ENCODE measurements around the gene SLC22A12. TPM values are rescaled to one million over a fixed set of nuclear protein-coding genes. Genes with fewer than 3 reads are reported as not detected.

SLC22A12 gene
- total RNA-seq, 1 donor from 2014 or later = 2.4 TPM

DNA sequence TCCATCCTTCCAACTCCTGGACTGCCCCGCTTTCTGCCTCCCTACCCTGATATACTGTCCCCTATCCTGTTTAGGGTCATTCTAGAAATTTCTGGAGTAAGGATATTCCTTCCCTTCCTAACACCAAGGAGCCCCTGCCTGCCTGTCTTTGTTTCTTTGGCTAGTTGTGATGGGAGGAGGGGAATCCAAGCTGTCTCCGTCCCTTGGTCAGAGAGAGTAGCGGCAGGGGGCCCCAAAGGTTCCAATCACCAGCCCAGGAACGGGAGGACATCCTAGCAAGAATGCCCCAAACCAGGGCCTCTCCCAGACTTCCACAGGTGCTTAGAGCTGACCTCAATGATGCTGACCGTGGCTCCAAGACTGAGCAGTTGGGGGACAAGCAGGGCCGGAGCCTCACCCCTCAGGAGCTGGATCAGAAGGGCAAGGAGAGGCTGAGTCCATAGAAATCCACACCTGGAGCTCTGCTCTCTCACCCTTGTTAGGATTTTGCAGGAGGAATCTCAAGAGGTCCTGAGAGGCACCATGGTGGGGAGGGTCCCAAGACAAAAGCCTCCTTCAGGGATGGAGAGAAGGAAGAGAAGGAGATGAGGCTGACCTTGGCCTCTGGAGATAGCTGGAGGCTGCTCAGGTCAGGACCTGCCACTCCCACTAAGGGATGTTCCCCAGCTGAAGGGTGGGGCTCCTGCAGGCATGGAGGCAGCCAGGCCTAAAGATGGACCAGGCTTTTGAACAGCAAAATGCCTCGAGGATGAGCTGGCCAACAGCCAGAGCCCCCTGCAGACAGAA, 13.6 kb downstream of the SLC22A12 start:
- DNase-seq (ENCODE audit: low spot score) = no peak

GRCh38 chr11:64605244-64605560, 14.2 kb downstream of the SLC22A12 start:
- no peak for DNase-seq (ENCODE audit: low spot score)

DNA sequence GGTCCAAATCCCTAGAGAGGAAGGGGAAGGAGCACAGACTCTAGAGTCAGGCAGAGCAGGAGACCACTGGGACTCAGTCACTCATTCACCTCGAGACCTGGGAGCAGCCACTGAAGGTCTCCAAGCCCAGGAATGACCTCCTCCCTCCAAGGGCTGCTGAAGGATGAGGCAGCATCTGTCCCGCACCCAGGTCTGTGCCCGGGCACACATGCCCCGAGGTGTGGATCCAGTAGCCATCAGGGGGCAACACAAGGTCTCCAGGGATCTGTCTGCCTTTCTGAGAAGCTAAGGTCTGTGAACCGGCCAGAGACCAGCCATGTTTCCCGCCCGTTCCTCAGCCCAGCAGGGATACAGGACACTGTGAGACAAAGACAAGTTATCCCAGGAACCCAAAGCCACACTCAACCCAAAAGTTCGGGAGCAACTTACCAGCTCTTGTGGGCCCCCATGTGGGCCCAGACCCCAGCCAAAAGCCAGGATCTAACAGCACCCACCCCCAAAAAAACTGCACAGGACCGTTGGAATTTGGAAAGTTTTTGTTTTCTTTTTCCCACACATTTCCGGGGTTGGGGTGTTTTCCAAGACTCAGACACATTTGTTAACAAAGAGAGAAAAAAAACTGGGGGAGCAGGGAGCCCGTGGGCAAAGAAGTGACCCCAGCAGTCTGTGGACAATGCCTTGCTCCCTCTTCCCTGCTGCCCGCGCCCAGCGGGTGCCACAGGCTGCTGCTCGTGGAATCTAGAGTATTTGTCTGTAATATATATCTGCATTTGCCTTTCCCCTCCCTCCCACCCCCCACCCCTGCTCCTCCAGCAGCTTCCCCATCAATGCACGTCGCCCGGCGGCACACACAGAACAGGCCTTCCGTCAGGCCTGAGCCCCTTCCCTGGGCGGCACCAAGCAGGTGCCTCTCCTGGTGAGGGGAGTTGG, 14.9 kb downstream of the SLC22A12 start:
- no peak for DNase-seq (ENCODE audit: low spot score)

DNA sequence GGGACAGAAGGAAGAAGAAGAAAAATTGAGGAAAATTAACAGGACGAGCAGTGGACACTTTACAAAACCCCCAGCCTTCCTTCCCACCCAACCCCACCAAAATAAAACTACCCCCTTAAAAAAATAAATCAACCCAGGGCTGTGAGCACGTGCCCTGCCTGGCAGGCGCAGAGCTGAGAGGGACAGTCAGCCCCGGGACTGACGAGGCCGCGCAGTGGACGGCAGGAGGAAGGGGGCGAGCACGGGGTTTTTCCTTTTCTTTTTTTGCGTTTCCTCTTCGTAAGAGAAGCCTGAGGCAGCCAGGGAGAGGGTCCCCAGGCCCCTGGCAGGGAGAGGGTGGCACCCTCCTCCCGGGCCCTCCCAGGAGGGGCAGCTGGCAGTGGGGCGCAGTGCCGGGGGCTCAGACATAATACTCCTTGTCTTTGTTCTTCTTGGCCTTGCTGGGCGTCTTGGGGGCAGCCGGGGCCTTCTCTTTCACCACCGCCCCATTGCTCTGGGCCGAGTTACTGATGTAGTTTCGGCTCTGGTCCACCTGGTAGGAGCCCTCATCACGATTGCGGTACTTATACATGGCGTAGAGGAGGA, 15.9 kb downstream of the SLC22A12 start:
- no peak for DNase-seq (ENCODE audit: low spot score)

DNA sequence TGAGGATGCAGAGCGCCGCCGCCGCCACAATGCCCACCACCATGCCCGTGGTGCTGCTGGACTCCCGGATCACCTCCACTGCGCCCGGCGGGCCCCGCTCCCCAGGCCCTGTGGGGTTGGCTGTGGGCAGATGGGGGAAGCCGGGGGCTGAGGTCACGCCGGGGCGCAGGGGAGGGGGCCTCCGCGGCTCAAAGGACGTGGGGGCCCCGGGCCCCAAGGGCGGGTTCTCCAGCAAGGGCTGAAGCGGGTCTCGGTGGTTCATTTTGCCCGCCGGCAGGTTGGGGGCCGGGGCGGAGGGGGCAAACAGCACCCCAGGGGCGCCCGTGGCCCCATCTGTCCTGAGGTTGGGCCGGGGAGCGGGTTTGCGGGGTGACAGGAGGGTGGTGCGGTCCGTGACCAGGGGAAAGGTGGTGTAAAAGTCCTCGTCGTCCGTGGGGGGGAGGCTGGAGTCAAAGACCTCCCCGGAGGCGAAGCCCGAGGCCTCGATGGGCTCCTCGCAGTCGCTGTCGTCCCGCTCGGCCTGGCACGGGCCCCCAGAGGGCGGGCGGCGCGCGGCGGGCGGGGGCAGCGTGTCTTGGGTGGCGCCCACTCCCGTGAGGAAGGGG, 16.5 kb downstream of the SLC22A12 start:
- DNase-seq (ENCODE audit: low spot score) = no peak

DNA sequence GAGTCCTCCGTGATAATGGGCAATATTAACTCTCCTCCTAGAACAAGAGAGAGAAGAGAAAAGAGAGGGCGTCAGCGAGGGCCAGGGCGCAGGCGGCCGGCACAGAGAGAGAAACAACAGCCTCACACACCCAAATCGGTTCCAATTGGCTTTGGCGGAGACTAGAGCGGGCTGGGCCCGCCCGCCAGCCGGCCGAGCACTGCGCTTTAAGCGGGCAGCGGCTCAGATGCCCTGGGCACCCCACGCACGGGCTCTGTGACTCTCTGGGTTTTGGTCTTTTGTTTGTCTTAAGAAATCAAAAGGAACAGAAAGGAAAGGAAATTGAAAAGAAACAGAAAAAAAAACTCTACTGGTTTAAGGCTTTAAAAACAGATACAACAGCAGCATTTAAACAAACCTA, 17.0 kb downstream of the SLC22A12 start:
- DNase-seq (ENCODE audit: low spot score) = peak; percentile 37

DNA sequence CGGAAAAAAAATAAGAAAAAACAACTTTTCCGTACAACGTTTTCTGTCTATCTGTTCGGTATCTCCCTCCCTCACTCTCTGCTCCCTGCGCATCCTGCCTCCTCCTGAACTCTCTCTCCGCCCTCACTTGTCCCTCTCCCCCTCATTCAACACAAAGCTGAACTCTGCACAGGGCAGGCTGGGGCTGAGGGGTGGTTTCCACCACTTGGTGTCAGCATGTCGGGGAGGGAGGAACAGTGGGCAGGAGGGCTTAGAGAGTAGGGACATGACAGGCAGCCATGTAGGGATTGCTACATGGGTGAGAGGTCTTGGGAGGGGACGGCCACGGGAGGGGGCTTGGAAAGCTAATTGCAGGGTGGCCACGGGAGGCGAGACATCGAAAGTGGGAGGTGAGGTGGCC, 17.6 kb downstream of the SLC22A12 start:
- DNase-seq (ENCODE audit: low spot score) = no peak

GRCh38 chr11:64609436-64610047, 18.5 kb downstream of the SLC22A12 start:
- no peak for DNase-seq (ENCODE audit: low spot score)

DNA sequence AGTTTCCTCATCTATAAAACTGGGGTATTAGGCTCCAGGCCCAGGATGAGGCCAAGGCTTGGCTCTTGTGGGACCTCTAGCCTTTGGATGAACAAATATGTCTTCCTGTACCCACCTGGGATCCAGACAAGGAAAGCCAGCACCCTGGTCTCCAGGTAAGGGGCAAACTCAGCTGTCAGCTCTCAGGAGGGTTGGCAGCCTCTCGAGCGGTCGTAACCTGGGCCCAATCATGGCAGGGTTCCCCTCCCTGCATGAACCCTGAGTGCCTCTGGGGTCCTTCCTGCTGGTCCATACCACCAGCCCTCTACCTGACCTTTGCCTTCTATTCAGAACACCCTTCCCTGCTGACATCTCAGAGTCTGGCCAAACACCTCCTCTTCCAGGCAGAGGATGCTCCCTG, 19.6 kb downstream of the SLC22A12 start:
- DNase-seq (ENCODE audit: low spot score) = no peak

GRCh38 chr11:64611176-64611575, 20.2 kb downstream of the SLC22A12 start:
- no peak for DNase-seq (ENCODE audit: low spot score)

DNA sequence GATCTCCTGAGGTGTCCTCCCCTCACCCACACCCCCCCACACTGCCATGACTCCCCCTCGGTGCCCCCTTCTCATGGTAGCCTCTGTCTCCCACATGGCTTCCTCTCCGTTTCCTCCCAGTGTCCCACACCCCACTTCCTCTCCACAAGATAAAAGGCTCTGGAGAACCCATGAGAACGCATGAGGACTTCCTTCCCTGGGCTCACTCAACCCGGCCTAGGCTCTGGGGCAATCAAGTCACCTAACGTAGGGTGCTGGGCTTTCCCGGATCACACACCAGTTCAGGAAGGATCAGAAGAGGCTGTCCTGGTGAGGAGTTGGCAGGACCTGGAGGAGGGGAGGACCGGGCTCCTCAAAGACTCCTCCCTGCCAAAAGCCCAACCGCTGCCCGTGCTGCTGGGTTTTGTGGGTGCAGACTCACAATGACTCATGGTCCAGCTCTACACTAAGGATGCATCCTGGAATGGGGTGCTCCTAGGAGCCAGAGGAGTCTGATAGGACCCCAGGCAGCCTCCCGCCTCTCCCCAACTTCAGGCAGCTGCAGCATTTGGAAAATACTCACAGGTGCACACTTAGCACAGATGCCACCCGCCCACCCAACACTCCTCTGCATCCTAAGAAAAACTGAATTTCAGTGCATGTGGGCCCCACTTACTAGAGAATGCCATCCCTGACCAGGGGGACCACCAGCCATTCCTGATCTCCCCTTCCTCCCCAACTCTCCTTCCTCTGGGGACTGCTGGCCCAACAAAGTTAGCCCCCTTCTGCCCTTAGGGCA, 21.0 kb downstream of the SLC22A12 start:
- DNase-seq (ENCODE audit: low spot score) = no peak

GRCh38 chr11:64613648-64614047, 22.6 kb downstream of the SLC22A12 start:
- DNase-seq (ENCODE audit: low spot score) = no peak

GRCh38 chr11:64614917-64615316, 23.9 kb downstream of the SLC22A12 start:
- DNase-seq (ENCODE audit: low spot score) = no peak

DNA sequence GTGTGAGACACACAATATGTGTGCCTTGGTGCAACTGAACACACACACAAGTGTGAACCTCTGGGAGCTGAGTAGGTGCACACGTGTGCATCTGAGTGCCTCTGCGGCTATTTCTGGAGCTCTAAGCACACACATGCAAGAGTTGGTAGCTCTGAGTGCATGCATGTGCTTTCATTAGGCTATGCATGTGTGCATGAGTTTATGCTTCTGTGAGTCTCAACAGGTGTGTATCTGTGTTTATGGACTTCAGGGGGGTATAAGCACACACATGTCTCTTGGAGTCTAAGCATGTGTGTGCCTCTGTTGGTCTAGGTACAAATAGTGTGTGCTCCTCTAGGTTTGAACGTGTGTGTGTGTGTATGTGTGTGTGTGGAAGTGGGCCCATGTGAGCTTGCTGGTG, 25.8 kb downstream of the SLC22A12 start:
- DNase-seq (ENCODE audit: low spot score) = no peak

DNA sequence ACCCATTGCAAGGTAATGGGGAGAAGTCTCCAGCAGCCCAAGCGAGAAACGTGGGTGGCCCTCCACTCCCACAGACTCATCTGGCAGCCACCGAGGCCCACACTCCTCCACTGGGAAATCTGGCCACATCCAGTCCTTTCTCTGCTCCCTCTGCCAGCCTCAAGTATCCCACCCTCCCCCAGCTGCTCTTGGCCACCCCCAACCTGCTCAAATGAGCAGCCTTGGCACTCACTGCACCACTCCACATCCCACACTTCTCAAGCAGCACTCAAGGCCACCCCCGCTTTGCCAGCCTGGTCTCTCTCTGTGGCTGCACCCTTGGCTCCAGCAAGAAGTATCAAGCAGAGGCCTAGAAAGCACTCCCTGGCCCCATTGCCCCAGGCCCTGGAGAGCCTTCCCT, 28.2 kb downstream of the SLC22A12 start:
- DNase-seq (ENCODE audit: low spot score) = no peak

DNA sequence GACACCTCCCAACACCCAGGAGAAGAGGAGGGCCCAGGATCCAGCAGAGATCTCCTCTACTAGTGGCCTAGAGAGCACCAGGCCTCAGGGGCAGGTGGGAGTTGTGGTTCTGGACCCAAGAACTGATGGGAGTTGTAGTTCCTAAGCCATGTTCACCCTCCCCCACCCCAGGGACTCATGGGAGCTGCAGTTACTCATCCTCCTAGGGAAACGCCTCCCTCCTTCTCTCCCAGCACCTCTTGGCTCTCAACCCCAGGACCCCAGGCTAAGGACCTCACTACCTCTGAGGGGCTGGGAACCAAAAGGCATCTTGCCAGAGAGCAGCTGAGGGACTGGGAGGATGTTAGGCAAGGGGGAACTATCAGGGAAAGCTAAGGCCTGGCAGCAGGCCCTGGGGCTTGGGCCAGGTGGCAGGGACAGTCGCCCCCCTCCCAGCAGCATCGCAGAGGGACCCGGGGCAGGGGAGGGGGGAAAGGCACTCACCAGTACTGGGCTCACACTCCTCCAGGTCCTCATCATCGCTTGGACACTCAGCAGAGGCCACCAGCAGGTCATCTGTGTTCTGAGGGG, 28.9 kb downstream of the SLC22A12 start:
- peak; percentile 87 for DNase-seq (ENCODE audit: low spot score)

GRCh38 chr11:64620381-64620971, 29.5 kb downstream of the SLC22A12 start:
- peak; percentile 78 for DNase-seq (ENCODE audit: low spot score)

DNA sequence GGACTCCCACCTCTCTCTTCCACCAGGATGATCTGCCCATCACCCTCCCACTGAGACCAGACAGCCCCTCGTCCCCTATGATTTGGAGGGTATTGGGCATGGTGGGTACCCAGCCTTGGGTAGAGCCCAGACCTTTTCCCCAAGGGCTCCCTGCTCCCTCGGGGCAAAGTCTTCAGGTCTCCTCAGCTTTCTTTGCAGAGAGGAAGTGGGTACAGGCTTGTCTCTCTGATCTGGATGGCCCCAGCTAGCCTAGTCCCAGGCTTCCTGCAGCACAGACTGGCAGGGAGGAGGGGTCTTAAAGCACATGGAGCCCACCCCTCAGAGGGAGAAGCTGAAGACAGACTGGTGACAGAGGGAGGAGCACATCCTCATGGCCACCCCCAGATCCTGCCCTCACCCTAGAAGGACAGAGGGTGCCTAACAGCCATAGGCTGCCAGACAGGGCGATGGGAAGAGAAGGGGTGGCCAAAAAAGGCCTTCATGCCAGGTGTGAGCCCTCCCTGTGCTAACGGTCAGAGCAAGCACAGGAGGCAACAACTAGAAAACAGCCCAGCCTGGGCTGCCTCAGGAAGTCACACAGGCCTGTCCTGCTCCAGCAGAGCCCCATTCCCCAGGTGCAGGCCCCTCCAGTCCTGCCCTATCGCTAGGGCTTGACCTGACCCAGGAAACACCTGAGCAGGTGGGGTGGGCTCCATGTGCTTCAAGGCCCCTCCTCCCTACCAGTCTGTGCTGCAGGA, 30.4 kb downstream of the SLC22A12 start:
- no peak for DNase-seq (ENCODE audit: low spot score)

- DNase-seq (ENCODE audit: low spot score) = no peak
These were observed 31.7 kb downstream of the SLC22A12 start for GRCh38 chr11:64622681-64623080.
